ENCODE measurements around the gene SLC25A25. TPM values are rescaled to one million over a fixed set of nuclear protein-coding genes. Genes with fewer than 3 reads are reported as not detected.
"Not testable (repeated sequence)": the region's sequence is repeated elsewhere in the genome, so short reads cannot be mapped to it uniquely, and the experiment has no call there.

SLC25A25 gene
- total RNA-seq, 1 experiment from 2014 or later: 15.5 TPM

DNA sequence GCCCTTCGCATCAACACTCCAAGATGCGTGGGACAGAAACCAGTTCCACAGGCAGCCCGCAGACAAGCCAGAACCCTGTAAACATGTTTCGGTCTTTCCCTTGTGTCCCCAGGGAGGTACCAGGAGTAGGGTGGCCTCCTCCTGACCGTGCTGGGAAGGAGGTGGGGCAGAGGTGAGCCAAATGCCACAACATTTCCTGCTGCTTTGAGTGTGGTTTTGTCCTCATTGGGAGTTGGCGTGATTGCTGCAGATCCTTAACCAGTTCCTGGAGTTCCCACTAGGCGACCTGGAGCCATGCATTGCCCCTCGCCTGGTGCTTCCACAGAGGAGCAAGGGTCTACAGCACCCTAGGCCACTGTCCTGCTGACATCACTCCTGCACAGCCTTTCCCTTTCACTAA is 67.5 kb downstream of the SLC25A25 start:
- H3K9me3 Mint-ChIP-seq (ENCODE audit: unreplicated experiment); BruUV-seq (replicated peaks); H3K4me3 Mint-ChIP-seq (ENCODE audit: unreplicated experiment); CTCF ChIA-PET; DNase-seq (ENCODE audit: unreplicated experiment); intact Hi-C loops (cut with micrococcal nuclease); H3K27ac Mint-ChIP-seq (ENCODE audit: low read depth, unreplicated experiment); H3K36me3 Mint-ChIP-seq (ENCODE audit: insufficient read depth, unreplicated experiment): not testable (repeated sequence)
- POLR2A ChIA-PET: interaction anchor here (0.6 kb wide), 1 partner anchor 11 kb away, joined by 3 read pairs; no protein-coding TSS in a partner anchor
- H3K4me1 Mint-ChIP-seq (ENCODE audit: insufficient read depth, unreplicated experiment): peaks cover 20% of the 10 kb centered on the region
- peaks cover 36% of the 10 kb centered on the region for H3K27me3 Mint-ChIP-seq (ENCODE audit: insufficient read depth, unreplicated experiment)

DNA sequence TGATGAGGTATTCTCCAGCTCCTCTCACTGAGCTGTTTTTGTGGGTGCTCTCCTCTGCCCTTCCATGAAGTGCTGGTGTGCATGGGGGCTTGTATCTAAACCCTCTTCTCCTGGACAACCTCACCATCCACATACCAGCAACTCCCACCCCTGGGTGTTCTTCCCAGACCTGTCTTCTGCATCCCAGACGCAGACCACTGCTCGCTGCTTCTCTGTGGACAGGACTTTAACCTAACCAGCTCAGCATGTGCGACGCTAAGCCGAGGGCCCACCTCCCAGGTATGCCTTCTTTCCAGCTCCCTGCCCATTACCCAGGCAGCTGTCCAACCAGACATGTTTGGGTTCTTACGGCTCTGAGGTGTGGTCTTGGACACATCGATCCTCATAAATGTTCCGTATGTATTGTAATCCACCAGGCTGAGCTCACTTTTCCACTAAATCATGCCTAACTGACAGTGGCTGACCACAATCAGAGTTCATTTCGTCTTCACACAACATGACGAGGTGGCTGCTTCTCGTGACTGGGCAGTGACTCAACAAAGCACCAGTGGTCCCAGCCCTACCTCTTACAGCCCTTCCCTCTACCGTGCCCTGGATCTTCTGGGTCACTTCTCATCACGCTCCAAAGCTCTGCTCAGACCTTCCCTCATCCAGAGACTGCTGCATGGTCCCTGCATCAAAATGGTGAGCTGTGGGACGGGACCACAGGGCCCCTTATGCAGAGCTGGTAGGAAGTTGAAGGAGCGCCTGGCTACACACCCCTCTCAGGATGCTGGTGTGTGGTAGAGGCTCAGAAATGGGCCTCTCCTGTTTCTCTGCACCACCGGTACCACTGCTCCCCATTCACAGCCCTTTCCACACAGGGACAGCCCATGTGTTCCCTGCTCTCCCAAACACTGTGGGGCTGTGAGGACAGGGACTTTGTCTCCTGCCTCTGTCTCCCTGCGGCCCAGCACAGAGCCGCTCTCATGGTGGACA is 69.1 kb downstream of the SLC25A25 start:
- ChIA-PET POLR2A (interaction anchor here (0.8 kb wide), 1 partner anchor 23 kb away, joined by 3 read pairs; the partner anchor contains the start of gene BBLN), CTCF (interaction anchor here (0.8 to 1.3 kb wide), 2 partner anchors 10 to 20 kb away, joined by 3 to 5 read pairs; no protein-coding TSS in a partner anchor)
- intact Hi-C loops (cut with micrococcal nuclease): no loop called here
- TF ChIP-seq, protein P1, sequence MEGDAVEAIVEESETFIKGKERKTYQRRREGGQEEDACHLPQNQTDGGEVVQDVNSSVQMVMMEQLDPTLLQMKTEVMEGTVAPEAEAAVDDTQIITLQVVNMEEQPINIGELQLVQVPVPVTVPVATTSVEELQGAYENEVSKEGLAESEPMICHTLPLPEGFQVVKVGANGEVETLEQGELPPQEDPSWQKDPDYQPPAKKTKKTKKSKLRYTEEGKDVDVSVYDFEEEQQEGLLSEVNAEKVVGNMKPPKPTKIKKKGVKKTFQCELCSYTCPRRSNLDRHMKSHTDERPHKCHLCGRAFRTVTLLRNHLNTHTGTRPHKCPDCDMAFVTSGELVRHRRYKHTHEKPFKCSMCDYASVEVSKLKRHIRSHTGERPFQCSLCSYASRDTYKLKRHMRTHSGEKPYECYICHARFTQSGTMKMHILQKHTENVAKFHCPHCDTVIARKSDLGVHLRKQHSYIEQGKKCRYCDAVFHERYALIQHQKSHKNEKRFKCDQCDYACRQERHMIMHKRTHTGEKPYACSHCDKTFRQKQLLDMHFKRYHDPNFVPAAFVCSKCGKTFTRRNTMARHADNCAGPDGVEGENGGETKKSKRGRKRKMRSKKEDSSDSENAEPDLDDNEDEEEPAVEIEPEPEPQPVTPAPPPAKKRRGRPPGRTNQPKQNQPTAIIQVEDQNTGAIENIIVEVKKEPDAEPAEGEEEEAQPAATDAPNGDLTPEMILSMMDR (IDR thresholded peaks at IDR 0.05; ENCODE audit: unreplicated experiment): no peak
- peak overlapping the region; percentile 40 for H3K4me3 Mint-ChIP-seq (ENCODE audit: unreplicated experiment)
- no peak for DNase-seq (ENCODE audit: unreplicated experiment)
- H3K36me3 Mint-ChIP-seq (ENCODE audit: insufficient read depth, unreplicated experiment): no peaks in the 10 kb centered on the region
- peaks cover 24% of the 10 kb centered on the region for H3K4me1 Mint-ChIP-seq (ENCODE audit: insufficient read depth, unreplicated experiment)
- H3K9me3 Mint-ChIP-seq (ENCODE audit: unreplicated experiment): peaks cover 7% of the 10 kb centered on the region
- BruUV-seq (replicated peaks): no TSS peak
- H3K27me3 Mint-ChIP-seq (ENCODE audit: insufficient read depth, unreplicated experiment): peaks cover 36% of the 10 kb centered on the region
- peak overlapping the region; percentile 25 for H3K27ac Mint-ChIP-seq (ENCODE audit: low read depth, unreplicated experiment)

DNA sequence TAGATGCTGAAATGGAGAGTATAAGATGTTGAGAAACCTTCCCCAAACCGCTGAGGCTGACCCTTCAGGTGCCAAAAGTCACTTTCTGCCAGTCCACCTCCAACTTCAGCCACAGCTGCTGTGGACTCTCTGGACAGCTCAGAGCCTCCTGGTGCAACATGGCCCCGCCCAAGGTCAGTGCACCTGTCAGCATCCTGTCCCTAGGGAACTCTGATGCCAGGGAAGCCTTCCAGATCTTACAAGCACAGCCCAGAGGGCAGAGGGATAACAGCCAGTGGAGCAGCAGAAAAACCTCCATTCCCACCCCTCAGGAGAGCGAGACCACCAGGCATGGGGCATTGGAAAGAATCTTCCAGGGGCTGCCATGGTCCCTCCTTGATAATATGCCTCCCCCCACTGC is 70.0 kb downstream of the SLC25A25 start:
- Mint-ChIP-seq H3K27ac (ENCODE audit: low read depth, unreplicated experiment) (no peak overlapping the region), H3K36me3 (ENCODE audit: insufficient read depth, unreplicated experiment) (no peaks in the 10 kb centered on the region), H3K4me1 (ENCODE audit: insufficient read depth, unreplicated experiment) (peaks cover 25% of the 10 kb centered on the region), H3K9me3 (ENCODE audit: unreplicated experiment) (peaks cover 7% of the 10 kb centered on the region), H3K4me3 (ENCODE audit: unreplicated experiment) (no peak overlapping the region), H3K27me3 (ENCODE audit: insufficient read depth, unreplicated experiment) (peaks cover 29% of the 10 kb centered on the region)
- DNase-seq (ENCODE audit: unreplicated experiment): no peak
- intact Hi-C loops (cut with micrococcal nuclease): no loop called here
- TF ChIP-seq, protein P1 (IDR thresholded peaks at IDR 0.05; ENCODE audit: unreplicated experiment): no peak
- no TSS peak for BruUV-seq (replicated peaks)
- POLR2A ChIA-PET: no interaction called here
- CTCF ChIA-PET: no interaction called here

DNA sequence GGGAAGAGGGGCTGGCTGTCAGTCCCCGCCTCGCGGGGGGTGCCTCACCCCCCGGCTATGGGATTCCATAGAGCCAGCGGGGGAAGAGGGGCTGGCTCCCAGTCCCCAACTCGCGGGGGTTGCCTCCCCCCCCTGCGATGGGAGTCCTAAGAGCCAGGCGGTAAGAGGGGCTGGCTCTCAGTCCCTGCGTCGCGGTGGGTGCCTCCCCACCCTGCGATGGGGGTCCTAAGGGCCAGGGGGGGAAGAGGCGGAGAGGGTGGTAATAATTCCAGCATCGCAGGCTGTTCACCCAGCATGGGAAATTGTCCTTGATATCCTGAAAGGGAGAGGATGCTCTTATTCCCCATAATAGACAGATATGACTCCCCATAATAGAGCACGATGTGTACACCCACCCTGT is 71.6 kb downstream of the SLC25A25 start:
- intact Hi-C loops (cut with micrococcal nuclease): no loop called here
- DNase-seq (ENCODE audit: unreplicated experiment): no peak
- peaks cover 33% of the 10 kb centered on the region for H3K4me1 Mint-ChIP-seq (ENCODE audit: insufficient read depth, unreplicated experiment)
- CTCF ChIA-PET: no interaction called here
- H3K27me3 Mint-ChIP-seq (ENCODE audit: insufficient read depth, unreplicated experiment): peaks cover 13% of the 10 kb centered on the region
- TF ChIP-seq, protein P1 (IDR thresholded peaks at IDR 0.05; ENCODE audit: unreplicated experiment): no peak
- H3K27ac Mint-ChIP-seq (ENCODE audit: low read depth, unreplicated experiment): no peak overlapping the region
- no peaks in the 10 kb centered on the region for H3K9me3 Mint-ChIP-seq (ENCODE audit: unreplicated experiment)
- H3K36me3 Mint-ChIP-seq (ENCODE audit: insufficient read depth, unreplicated experiment): no peaks in the 10 kb centered on the region
- BruUV-seq (replicated peaks): no TSS peak
- H3K4me3 Mint-ChIP-seq (ENCODE audit: unreplicated experiment): no peak overlapping the region
- POLR2A ChIA-PET: no interaction called here
